Thymus (tissue), 11 donors: ENCODE results near the gene USH2A. TPM values are rescaled to one million over a fixed set of nuclear protein-coding genes. Genes with fewer than 3 reads are reported as not detected.

Experiments
- DNase-seq, 9 donors: peaks; one replicate each; pipeline ENCODE4 v3.0.0-alpha.2; 2013; ENCODE audit warnings: low spot score in 9 of 9, low read depth in 6 of 9, missing footprints in 1 of 9
- H3K27ac ChIP-seq, 2 donors: one replicate each; pipeline ENCODE4 v1.5.1; 2013; ENCODE audit warnings: control low read depth in 1 of 2, low read depth in 1 of 2, low read length in 1 of 2, mild to moderate bottlenecking in 1 of 2, moderate library complexity in 1 of 2
- H3K27me3 ChIP-seq, 2 donors: one replicate each; pipeline ENCODE4 v1.5.1; 2013; ENCODE audit warnings: low read length in 1 of 2; ENCODE audit not compliant: control insufficient read depth in 2 of 2, insufficient read depth in 1 of 2
- H3K36me3 ChIP-seq, 2 donors: one replicate each; pipeline ENCODE4 v1.5.1; 2013; ENCODE audit warnings: low read length in 1 of 2, mild to moderate bottlenecking in 1 of 2, moderate library complexity in 1 of 2; ENCODE audit not compliant: control insufficient read depth in 2 of 2, insufficient read depth in 2 of 2
- H3K4me1 ChIP-seq, 2 donors: one replicate each; pipeline ENCODE4 v1.5.1; 2013; ENCODE audit warnings: low read length in 2 of 2; ENCODE audit not compliant: control insufficient read depth in 2 of 2, insufficient read depth in 2 of 2
- H3K4me3 ChIP-seq, 2 donors: one replicate each; pipeline ENCODE4 v1.5.1; 2013; ENCODE audit warnings: low read length in 2 of 2, control low read depth in 1 of 2, mild to moderate bottlenecking in 1 of 2
- H3K9me3 ChIP-seq, 2 donors: one replicate each; pipeline ENCODE4 v1.5.1; 2013; ENCODE audit warnings: low read length in 1 of 2, mild to moderate bottlenecking in 1 of 2; ENCODE audit not compliant: control insufficient read depth in 2 of 2, insufficient read depth in 1 of 2
- WGBS: extraction: QIAGEN DNeasy Blood & Tissue Kit; methylation state at CpG from one replicate; pipeline ENCODE4 v1.1.7; 2013; 5-methylcytosine and 5-hydroxymethylcytosine counted together
- polyA plus RNA-seq: library from polyadenylated mRNA; stranded (reverse); fragments of 200-250 nt; gene quantifications from one replicate; pipeline ENCODE4 v1.2.3, GENCODE V29; 2013
- total RNA-seq: library from RNA; stranded (reverse); fragments of 120-200 nt; gene quantifications from one replicate; pipeline ENCODE4 v1.2.4, GENCODE V29; 2013
- donor health status: healthy.

The USH2A gene
- total and polyA plus RNA-seq, 2 donors, result 0.09 to 0.14 TPM

DNA sequence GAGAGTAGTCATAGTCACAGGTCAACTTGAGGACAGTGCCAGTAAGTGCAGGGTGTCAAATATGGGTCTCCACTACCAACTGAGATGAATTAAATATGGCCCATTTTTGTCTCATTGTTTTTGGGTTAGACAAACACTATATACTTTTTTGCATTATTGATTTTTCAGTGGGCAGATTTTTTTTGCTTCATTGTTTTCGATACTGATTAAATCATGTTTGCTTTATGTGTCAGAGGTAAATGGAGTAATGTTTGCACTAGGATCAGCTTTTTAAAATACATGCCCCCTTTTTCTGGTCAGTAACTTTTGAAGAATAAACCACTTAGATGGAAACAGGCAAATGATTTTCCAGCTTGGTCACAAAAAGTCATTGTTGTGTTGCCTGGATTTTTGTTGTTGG lies 199.0 kb downstream of the USH2A start:
- no peak for DNase-seq
- Histone ChIP-seq H3K4me3 (no peak overlapping the region), H3K27me3 (no peaks in the 10 kb centered on the region), H3K4me1 (no peaks in the 10 kb centered on the region), H3K27ac (no peak overlapping the region), H3K9me3 (no peaks in the 10 kb centered on the region), H3K36me3 (no peaks in the 10 kb centered on the region)
- 99% methylated on average over 1 of the region's 1 CpG for WGBS

DNA sequence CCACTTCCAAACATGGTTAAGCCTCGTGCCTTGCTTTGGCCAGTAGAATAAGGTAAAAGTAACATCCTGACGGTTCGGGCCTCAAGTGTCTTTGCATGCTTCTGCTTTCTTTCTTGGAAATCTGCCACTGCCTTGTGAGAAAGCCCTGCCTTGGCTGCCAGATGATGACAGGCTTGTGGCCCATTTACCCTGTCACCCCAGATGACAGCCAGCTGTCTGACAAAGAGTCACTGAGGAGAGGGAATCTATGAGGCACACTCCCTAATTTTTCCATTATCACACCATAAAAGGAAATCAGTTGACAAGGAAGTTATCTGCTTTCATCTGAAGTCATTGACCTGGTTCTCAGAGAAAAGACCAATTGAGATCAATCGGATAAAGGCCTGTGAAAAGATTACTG lies 199.8 kb downstream of the USH2A start:
- Histone ChIP-seq H3K36me3 (no peaks in the 10 kb centered on the region), H3K27ac (no peak overlapping the region), H3K9me3 (no peaks in the 10 kb centered on the region), H3K4me1 (no peaks in the 10 kb centered on the region), H3K27me3 (no peaks in the 10 kb centered on the region), H3K4me3 (no peak overlapping the region)
- no peak for DNase-seq
- WGBS, result 77% methylated on average over 4 of the region's 4 CpGs

DNA sequence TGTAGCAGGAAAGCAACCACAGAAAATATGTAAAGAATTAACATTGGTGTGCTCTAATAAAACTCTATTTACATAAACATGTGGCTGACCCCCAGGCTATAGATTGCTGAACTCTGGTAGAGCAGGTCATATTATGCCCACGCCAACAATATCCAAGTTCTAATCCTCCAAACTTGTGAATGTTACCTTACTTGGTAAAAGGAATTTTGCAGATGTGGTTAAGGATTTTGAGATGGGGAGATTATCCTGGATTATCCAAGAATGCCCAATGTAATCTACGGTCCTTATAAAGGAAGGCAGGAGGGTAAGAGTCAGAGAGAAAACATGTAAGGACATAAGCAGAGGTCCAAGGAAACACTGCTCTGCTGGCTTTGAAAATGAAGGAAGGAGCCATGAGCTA lies 201.0 kb downstream of the USH2A start:
- Histone ChIP-seq H3K9me3 (no peaks in the 10 kb centered on the region), H3K4me1 (no peaks in the 10 kb centered on the region), H3K27ac (no peak overlapping the region), H3K4me3 (no peak overlapping the region), H3K36me3 (no peaks in the 10 kb centered on the region), H3K27me3 (no peaks in the 10 kb centered on the region)
- 94% methylated on average over 2 of the region's 2 CpGs for WGBS
- DNase-seq, result no peak

DNA sequence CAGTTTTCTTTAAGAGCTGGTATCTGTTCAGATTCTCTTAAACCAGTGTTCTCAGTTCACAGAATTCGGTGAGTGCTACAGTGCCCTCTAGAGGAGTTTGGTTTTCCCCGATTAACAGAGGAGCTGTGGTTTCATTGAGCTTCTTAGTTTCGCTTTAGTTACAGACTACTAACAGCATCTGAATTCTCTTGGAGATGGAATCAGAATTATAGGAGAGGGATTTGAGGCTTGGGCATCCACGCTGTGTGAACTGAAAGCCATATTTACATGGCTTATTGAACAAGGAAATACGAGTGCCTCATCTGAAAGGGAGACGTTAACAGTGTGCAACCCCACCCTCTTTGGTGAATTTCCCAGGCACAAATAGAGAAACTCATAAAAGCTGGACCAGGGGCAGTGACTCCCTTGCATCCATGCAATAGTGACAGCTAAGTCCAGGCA lies 202.0 kb downstream of the USH2A start:
- H3K4me1 ChIP-seq, result no peaks in the 10 kb centered on the region
- peak overlapping the region; percentile 15 to 40 for H3K4me3 ChIP-seq
- H3K27me3 ChIP-seq, result no peaks in the 10 kb centered on the region
- no peaks in the 10 kb centered on the region for H3K36me3 ChIP-seq
- no peaks in the 10 kb centered on the region for H3K9me3 ChIP-seq
- 6% methylated on average over 6 of the region's 6 CpGs for WGBS
- H3K27ac ChIP-seq, result no peak overlapping the region
- peak in 8 of 9 donors; percentile 3 to 51 (median 8) for DNase-seq

DNA sequence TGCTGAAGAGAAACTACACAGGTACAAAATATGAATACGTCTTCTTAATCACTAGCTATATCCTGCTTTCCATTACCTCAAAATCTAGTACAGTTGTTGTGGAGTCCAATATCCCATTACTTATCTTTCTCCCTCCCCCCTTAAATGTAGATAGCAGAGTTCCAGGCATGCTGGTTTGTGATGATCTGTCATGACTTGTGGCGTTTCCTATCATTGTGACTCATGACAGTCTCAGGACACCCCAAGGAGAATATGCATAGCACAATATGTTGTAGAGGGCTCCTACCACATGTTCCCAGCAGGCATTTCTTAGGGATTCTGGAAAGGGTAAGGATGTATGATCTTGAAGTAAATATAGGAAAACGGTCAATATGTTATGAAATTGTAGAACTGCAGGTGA lies 206.9 kb downstream of the USH2A start:
- Histone ChIP-seq H3K27me3 (no peaks in the 10 kb centered on the region), H3K9me3 (no peaks in the 10 kb centered on the region), H3K4me3 (no peak overlapping the region), H3K36me3 (no peaks in the 10 kb centered on the region), H3K27ac (no peak overlapping the region), H3K4me1 (no peaks in the 10 kb centered on the region)
- 94% methylated on average over 3 of the region's 3 CpGs for WGBS
- no peak for DNase-seq

DNA sequence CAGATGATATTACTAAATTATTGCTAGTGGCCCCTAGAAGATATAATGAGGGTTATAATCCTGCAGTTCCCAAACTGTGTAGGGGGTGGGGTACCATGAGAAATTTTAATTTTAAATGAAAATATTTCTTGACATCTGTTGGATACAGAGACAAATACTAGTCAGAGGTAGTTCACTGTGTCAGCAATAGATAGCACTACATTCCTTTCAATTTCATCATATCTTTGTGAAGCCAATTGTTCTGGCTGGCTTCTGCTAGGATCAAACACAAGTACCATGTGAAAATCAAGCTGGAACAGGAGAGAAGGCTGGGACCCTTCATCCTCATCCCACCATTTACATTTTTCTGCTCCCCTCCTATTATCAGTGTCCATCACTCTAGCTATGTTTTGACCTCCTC lies 208.1 kb downstream of the USH2A start:
- no peak overlapping the region for H3K4me3 ChIP-seq
- no peaks in the 10 kb centered on the region for H3K36me3 ChIP-seq
- H3K9me3 ChIP-seq, result no peaks in the 10 kb centered on the region
- no peaks in the 10 kb centered on the region for H3K27me3 ChIP-seq
- H3K4me1 ChIP-seq, result no peaks in the 10 kb centered on the region
- DNase-seq, result no peak
- no peak overlapping the region for H3K27ac ChIP-seq

DNA sequence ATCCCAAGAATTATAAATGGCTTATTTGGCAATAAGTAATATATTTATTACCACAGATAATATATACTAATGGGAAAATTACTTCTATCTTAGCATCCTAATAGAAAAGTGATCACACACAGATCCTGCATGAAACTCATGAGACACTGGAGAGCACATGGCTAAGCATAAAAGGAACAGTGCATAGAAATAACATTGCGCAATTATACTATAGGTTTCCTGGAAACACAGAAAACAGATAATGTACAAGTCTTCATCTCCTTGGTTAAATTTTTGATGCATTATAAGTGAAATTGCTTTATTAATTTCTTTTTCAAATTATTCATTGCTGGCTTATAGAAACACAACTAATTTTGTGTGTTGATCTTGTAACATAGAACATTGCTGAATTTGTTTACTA lies 210.4 kb downstream of the USH2A start:
- no peaks in the 10 kb centered on the region for H3K9me3 ChIP-seq
- H3K27ac ChIP-seq, result no peak overlapping the region
- no peak overlapping the region for H3K4me3 ChIP-seq
- 97% methylated on average over 1 of the region's 1 CpG for WGBS
- H3K4me1 ChIP-seq, result no peaks in the 10 kb centered on the region
- H3K27me3 ChIP-seq, result no peaks in the 10 kb centered on the region
- no peaks in the 10 kb centered on the region for H3K36me3 ChIP-seq
- DNase-seq, result no peak

DNA sequence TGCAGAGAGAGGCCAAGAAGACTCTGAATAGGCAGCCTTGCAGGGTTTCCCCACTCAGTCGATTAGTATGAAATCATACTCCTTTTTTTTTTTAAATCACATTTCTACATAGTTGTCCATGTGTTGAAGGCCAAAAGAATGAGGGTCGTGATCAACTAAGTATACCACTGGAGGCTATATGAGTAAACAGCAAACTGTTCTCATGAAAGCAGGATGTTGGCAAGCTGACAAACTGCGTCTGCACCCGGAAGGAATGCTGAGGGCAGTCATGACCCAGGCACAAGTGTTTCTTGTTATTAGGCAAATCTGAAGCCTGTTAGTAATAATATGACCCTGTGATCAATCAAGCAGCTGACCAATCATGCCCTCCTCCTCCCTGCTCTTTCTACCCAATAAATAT lies 213.2 kb downstream of the USH2A start:
- Histone ChIP-seq H3K27me3 (no peaks in the 10 kb centered on the region), H3K4me1 (no peaks in the 10 kb centered on the region), H3K4me3 (no peak overlapping the region), H3K9me3 (no peaks in the 10 kb centered on the region), H3K27ac (no peak overlapping the region), H3K36me3 (no peaks in the 10 kb centered on the region)
- WGBS, result 87% methylated on average over 4 of the region's 4 CpGs
- no peak for DNase-seq

DNA sequence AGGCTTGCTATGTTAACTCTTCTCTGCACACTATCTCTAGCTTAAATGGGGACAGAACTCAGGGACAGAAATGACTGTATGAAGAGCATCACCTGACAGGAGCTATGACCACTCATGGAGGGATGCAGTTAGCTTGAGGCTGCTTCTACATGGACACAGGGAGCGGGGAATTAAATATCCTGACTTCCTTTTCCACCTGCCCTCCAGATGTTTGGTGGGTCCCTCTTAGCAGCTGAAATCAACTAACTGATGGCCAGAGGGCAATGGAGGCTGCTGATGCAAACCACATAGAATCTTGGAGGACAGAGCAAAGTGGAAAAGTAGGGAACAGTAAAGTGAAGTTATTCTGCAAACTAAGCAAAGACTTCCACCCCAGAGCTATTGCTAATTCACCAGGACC lies 214.1 kb downstream of the USH2A start:
- no peaks in the 10 kb centered on the region for H3K27me3 ChIP-seq
- no peak for DNase-seq
- no peak overlapping the region for H3K4me3 ChIP-seq
- H3K9me3 ChIP-seq, result no peaks in the 10 kb centered on the region
- 92% methylated on average over 1 of the region's 1 CpG for WGBS
- no peaks in the 10 kb centered on the region for H3K4me1 ChIP-seq
- no peaks in the 10 kb centered on the region for H3K36me3 ChIP-seq
- H3K27ac ChIP-seq, result no peak overlapping the region

DNA sequence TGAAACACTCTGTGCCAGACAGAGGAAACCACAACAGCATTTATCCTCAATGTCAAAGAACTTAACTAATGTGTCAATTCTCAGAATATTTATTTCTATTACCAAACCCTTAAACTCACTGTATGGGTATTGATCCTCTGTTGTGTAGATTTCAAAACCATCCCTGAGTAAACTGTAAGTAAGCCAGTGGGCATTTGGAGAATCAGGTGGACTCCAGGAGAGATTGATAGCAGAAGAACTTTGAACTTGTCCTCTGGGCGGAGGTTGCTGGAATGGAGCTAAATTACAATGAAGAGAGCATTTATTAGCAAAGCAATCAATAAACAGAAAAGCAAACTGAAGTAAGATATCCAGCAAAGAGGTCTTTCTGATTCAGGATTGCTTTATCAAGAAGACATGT lies 216.1 kb downstream of the USH2A start:
- no peak for DNase-seq
- 95% methylated on average over 1 of the region's 1 CpG for WGBS
- Histone ChIP-seq H3K36me3 (no peaks in the 10 kb centered on the region), H3K4me3 (no peak overlapping the region), H3K4me1 (no peaks in the 10 kb centered on the region), H3K9me3 (no peaks in the 10 kb centered on the region), H3K27me3 (no peaks in the 10 kb centered on the region), H3K27ac (no peak overlapping the region)
